H1 (cell line): Measurements from ENCODE around the gene G3BP1. TPM values are rescaled to one million over a fixed set of nuclear protein-coding genes. Genes with fewer than 3 reads are reported as not detected.

ENCODE experiments used
- CTCF ChIA-PET: fragments of 300-600 bp; sonication (Branson Sonifier 250); formaldehyde crosslinking; loops from one replicate; lab custom pipeline; 2021; ENCODE audit not compliant: partially characterized antibody; lab: Charles Lee
- POLR2A ChIA-PET: fragments of 300-600 bp; sonication (Branson Sonifier 250); formaldehyde crosslinking; loops from one replicate; lab custom pipeline; 2021; ENCODE audit warnings: inconsistent platforms; ENCODE audit not compliant: partially characterized antibody; lab: Charles Lee
- DNase-seq, 2 experiments: peaks; one replicate each; pipeline versions ENCODE4 v3.0.0 to v3.0.0-alpha.2; 2010 to 2022; ENCODE audit warnings: low spot score in 2 of 2, low read depth in 1 of 2, mixed read lengths in 1 of 2
- FAIRE-seq: peaks from 2 replicates; lab custom pipeline; 2011; peaks lifted over from hg19 to GRCh38; lab: Jason Lieb, UNC
- H2AFZ ChIP-seq: 2 replicates; pipeline ENCODE4 v1.8.1; 2012; ENCODE audit warnings: low read length, inconsistent platforms
- H2AK5ac ChIP-seq: 2 replicates; pipeline ENCODE4 v1.6.1; 2013; ENCODE audit warnings: low read depth, low read length
- H2BK120ac ChIP-seq: replicated peaks from 2 replicates; pipeline ENCODE3; 2013; ENCODE audit warnings: low read depth, low read length, inconsistent platforms
- H2BK12ac ChIP-seq: 2 replicates; pipeline ENCODE4 v1.6.1; 2013; ENCODE audit warnings: low read depth, low read length
- H2BK15ac ChIP-seq: 2 replicates; pipeline ENCODE4 v1.6.1; 2013; ENCODE audit warnings: low read length
- H2BK20ac ChIP-seq: 2 replicates; pipeline ENCODE4 v1.6.1; 2013; ENCODE audit warnings: low read length
- H2BK5ac ChIP-seq: 2 replicates; pipeline ENCODE4 v1.6.1; 2013; ENCODE audit warnings: low read depth, low read length
- H3K14ac ChIP-seq: 2 replicates; pipeline ENCODE4 v1.6.1; 2013; ENCODE audit warnings: inconsistent platforms; ENCODE audit not compliant: insufficient read length
- H3K18ac ChIP-seq: 2 replicates; pipeline ENCODE4 v1.6.1; 2013; ENCODE audit warnings: low read length; ENCODE audit errors: extremely low read depth
- H3K23ac ChIP-seq: 2 replicates; pipeline ENCODE4 v1.6.1; 2013; ENCODE audit warnings: inconsistent platforms; ENCODE audit not compliant: insufficient read length
- H3K23me2 ChIP-seq: 2 replicates; pipeline ENCODE4 v1.6.1; 2013; ENCODE audit warnings: low read depth, low read length
- H3K27ac ChIP-seq: 2 replicates; pipeline ENCODE4 v1.6.1; 2011; ENCODE audit warnings: low read depth, low read length, inconsistent platforms
- H3K27me3 ChIP-seq, 4 experiments: replicated peaks in 1 of 4; 1 replicate in 1 of 4; 2 replicates in 3 of 4; pipeline versions ENCODE4 v1.6.1 to v1.8.1; 2011 to 2013; ENCODE audit warnings: low read length in 3 of 4, mild to moderate bottlenecking in 3 of 4, inconsistent platforms in 2 of 4, mixed read lengths in 2 of 4, moderate library complexity in 1 of 4; ENCODE audit not compliant: control insufficient read depth in 3 of 4, insufficient read depth in 3 of 4; ENCODE audit errors: extremely low read depth in 1 of 4
- H3K36me3 ChIP-seq, 4 experiments: 2 replicates each; pipeline versions ENCODE4 v1.6.1 to v1.8.1; 2011 to 2013; ENCODE audit warnings: mild to moderate bottlenecking in 4 of 4, low read length in 3 of 4, moderate library complexity in 2 of 4, control low read depth in 1 of 4, inconsistent platforms in 1 of 4; ENCODE audit not compliant: insufficient read depth in 4 of 4, control insufficient read depth in 2 of 4
- H3K4ac ChIP-seq: replicated peaks from 2 replicates; pipeline ENCODE3; 2013; ENCODE audit warnings: low read length, low read depth, mixed read lengths, inconsistent platforms; ENCODE audit not compliant: insufficient read length
- H3K4me1 ChIP-seq, 4 experiments: replicated peaks in 1 of 4; 1 replicate in 1 of 4; 2 replicates in 3 of 4; pipeline versions ENCODE4 v1.6.1 to v1.8.1; 2011 to 2013; ENCODE audit warnings: low read length in 3 of 4, inconsistent platforms in 2 of 4, mixed read lengths in 1 of 4; ENCODE audit not compliant: insufficient read depth in 4 of 4, control insufficient read depth in 3 of 4
- H3K4me2 ChIP-seq, 2 experiments: 2 replicates each; pipeline versions ENCODE4 v1.6.1 to v1.8.1; 2011 to 2013; ENCODE audit warnings: low read depth in 2 of 2, low read length in 2 of 2, control low read depth in 1 of 2, inconsistent platforms in 1 of 2, mild to moderate bottlenecking in 1 of 2; ENCODE audit not compliant: insufficient read depth in 1 of 2
- H3K4me3 ChIP-seq, 4 experiments: fragments of 200-600, 300-600 bp in 1 of 4; sonication (generic), shearing (Covaris generic), sonication (Bioruptor Twin) in 1 of 4; 2 replicates each; pipeline versions ENCODE4 v1.5.1 to v1.8.1; 2011 to 2016; ENCODE audit warnings: low read length in 4 of 4, low read depth in 3 of 4, control low read depth in 2 of 4, inconsistent platforms in 2 of 4, mild to moderate bottlenecking in 2 of 4, mixed read lengths in 1 of 4, moderate library complexity in 1 of 4; ENCODE audit not compliant: insufficient read depth in 2 of 4; ENCODE audit errors: extremely low read depth in 1 of 4
- H3K56ac ChIP-seq: replicated peaks from 2 replicates; pipeline ENCODE3; 2013; ENCODE audit warnings: low read depth, mild to moderate bottlenecking, mixed read lengths, low read length, inconsistent platforms; ENCODE audit not compliant: insufficient read length
- H3K79me1 ChIP-seq: 2 replicates; pipeline ENCODE4 v1.6.1; 2013; ENCODE audit warnings: low read depth, low read length, control low read depth
- H3K79me2 ChIP-seq, 2 experiments: 2 replicates each; pipeline versions ENCODE4 v1.6.1 to v1.8.1; 2012 to 2013; ENCODE audit warnings: low read length in 2 of 2, mild to moderate bottlenecking in 2 of 2, inconsistent platforms in 1 of 2; ENCODE audit not compliant: insufficient read depth in 2 of 2, control insufficient read depth in 1 of 2
- H3K9ac ChIP-seq, 4 experiments: replicated peaks in 1 of 4; 1 replicate in 1 of 4; 2 replicates in 3 of 4; pipeline versions ENCODE4 v1.6.1 to v1.8.1; 2011 to 2013; ENCODE audit warnings: low read depth in 3 of 4, low read length in 3 of 4, control low read depth in 2 of 4, mild to moderate bottlenecking in 2 of 4, moderate library complexity in 2 of 4, inconsistent platforms in 1 of 4; ENCODE audit errors: extremely low read depth in 1 of 4
- H3K9me3 ChIP-seq, 2 experiments: 2 replicates each; pipeline versions ENCODE4 v1.6.1 to v1.8.1; 2012 to 2013; ENCODE audit warnings: mild to moderate bottlenecking in 2 of 2, moderate library complexity in 2 of 2, control low read depth in 1 of 2, inconsistent platforms in 1 of 2, low read depth in 1 of 2, low read length in 1 of 2, mixed read lengths in 1 of 2; ENCODE audit not compliant: insufficient read depth in 2 of 2
- H4K20me1 ChIP-seq, 2 experiments: replicated peaks in 1 of 2; 2 replicates each; pipeline versions ENCODE3 to v1.8.1; 2011 to 2013; ENCODE audit warnings: inconsistent platforms in 2 of 2, low read length in 2 of 2, mild to moderate bottlenecking in 1 of 2; ENCODE audit not compliant: insufficient read depth in 2 of 2, control insufficient read depth in 1 of 2
- H4K5ac ChIP-seq: 2 replicates; pipeline ENCODE4 v1.6.1; 2013; ENCODE audit warnings: low read length, low read depth, mixed read lengths, inconsistent platforms; ENCODE audit not compliant: insufficient read length
- H4K8ac ChIP-seq: 2 replicates; pipeline ENCODE4 v1.8.0; 2013; ENCODE audit warnings: mild to moderate bottlenecking, moderate library complexity, low read length, inconsistent platforms; ENCODE audit not compliant: insufficient read depth; ENCODE audit errors: extremely low read depth
- H4K91ac ChIP-seq: replicated peaks from 2 replicates; pipeline ENCODE3; 2013; ENCODE audit warnings: low read length, mixed read lengths, inconsistent platforms; ENCODE audit not compliant: insufficient read length
- POLR2A ChIP-seq, 2 experiments: IDR thresholded peaks; 1 replicate in 1 of 2; 2 replicates in 1 of 2; pipeline ENCODE4 v1.6.1; 2011; ENCODE audit warnings: low read depth in 2 of 2, low read length in 2 of 2, mild to moderate bottlenecking in 2 of 2; ENCODE audit errors: control extremely low read depth in 1 of 2
- SAP30 ChIP-seq: fragments of 300-600 bp; sonication (generic); IDR thresholded peaks from 2 replicates; pipeline ENCODE4 v1.7.1; 2012; ENCODE audit warnings: low read length, moderate library complexity, mild to moderate bottlenecking, inconsistent platforms; ENCODE audit not compliant: insufficient read depth, insufficient replicate concordance
- TAF1 ChIP-seq: IDR thresholded peaks from 2 replicates; pipeline ENCODE4 v1.6.1; 2011; ENCODE audit warnings: mild to moderate bottlenecking, low read depth, low read length
- WGBS, 2 experiments: shearing (Covaris generic) in 1 of 2; methylation state at CpG; one replicate each; pipeline versions ENCODE4 v1.1.6 to v1.1.7; 2013 to 2015; ENCODE audit warnings: low lambda C conversion rate in 2 of 2, mixed read lengths in 2 of 2, inconsistent platforms in 1 of 2, low coverage in 1 of 2, missing lambda C conversion rate in 1 of 2; ENCODE audit not compliant: insufficient replicate concordance in 2 of 2, insufficient coverage in 1 of 2, insufficient read length in 1 of 2; ENCODE audit errors: extremely low coverage in 1 of 2, missing lambda C conversion rate in 1 of 2; 5-methylcytosine and 5-hydroxymethylcytosine counted together
- polyA plus RNA-seq, 7 experiments: library from polyadenylated mRNA; depleted of rRNA in 3 of 7; stranded (reverse) in 5 of 7; unstranded in 2 of 7; fragments of >200 nt in 5 of 7; fragments of 200-250 nt in 2 of 7; gene quantifications; 1 replicate in 5 of 7; 2 replicates in 1 of 7; 4 replicates in 1 of 7; pipeline versions ENCODE4 v1.2.1 to v1.2.3, GENCODE V29; 2011 to 2013; ENCODE audit warnings: missing spikeins in 2 of 7, mixed read lengths in 2 of 7
- total RNA-seq: library from RNA; stranded (reverse); fragmentation: NEBNext Ultra II Directional; extraction: Animal tissue kit (Norgen Biotek cat#: 25700); gene quantifications from 2 replicates; pipeline ENCODE4 v1.2.1, GENCODE V29; 2021

G3BP1 gene
- total and polyA plus RNA-seq, 2 of the 8 experiments (the other 6 are each of a cell fraction or from before 2014, with no cell fraction given), result 71.2 to 516 TPM

DNA sequence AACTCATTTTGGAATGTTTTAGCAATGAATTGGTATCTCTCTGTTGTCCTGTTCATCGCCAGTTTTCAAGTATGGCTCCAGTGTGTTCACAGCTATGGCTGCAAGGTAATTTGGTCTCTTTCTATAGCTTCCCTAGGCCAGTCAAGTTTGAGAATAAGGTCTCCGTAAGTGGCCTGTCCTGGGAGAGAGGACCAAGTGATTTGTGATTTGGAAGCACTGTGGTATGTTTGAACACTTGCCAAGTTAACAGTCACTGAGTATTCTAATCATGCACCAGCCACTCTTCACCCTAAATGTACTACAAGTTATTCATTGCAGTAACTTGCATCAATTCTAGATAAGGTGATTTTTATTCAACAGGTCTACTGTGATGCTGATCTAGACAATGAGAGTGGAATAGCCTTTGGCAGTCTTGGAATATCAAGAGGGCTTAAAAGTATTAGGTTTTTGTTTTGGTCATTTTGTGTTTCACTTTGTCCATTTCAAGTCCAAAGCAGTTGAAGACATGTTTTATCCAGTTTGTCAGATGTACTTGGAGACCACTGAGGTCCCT, 41.1 kb downstream of the G3BP1 start:
- TF ChIP-seq TAF1 (no peak), POLR2A (IDR thresholded peaks at IDR 0.05; ENCODE audit: control extremely low read depth in 1 of 2, low read depth in 2 of 2, low read length in 2 of 2) (peak in 1 of 2 experiments; percentile 38; a peak in 1 of 3 replicates), SAP30 (no peak)
- Histone ChIP-seq H3K4me2 (no peak overlapping the region), H3K4me3 (no peak overlapping the region), H2BK15ac (no peak overlapping the region), H3K18ac (no peak overlapping the region), H2BK20ac (no peak overlapping the region), H4K20me1 (peaks cover 0 to 5% of the 10 kb centered on the region in 2 experiments), H3K27me3 (no peaks in the 10 kb centered on the region), H4K5ac (no peak overlapping the region), H4K91ac (no peak overlapping the region), H3K9ac (no peak overlapping the region), H3K9me3 (no peaks in the 10 kb centered on the region), H3K4me1 (peaks cover 0 to 3% (median 0%) of the 10 kb centered on the region in 4 experiments; a peak in 1 of 7 replicates), H4K8ac (no peak overlapping the region), H3K14ac (no peak overlapping the region), H3K23ac (no peak overlapping the region), H2AK5ac (no peak overlapping the region), H3K79me1 (peaks cover 3% of the 10 kb centered on the region; the same call in 1 of the 2 replicates), H2BK5ac (no peak overlapping the region), H3K36me3 (peaks cover 5 to 64% (median 26%) of the 10 kb centered on the region in 4 experiments; a peak in 6 of 8 replicates), H3K79me2 (peaks cover 0 to 8% of the 10 kb centered on the region in 2 experiments; a peak in 2 of 4 replicates), H2AFZ (no peak overlapping the region), H2BK12ac (no peak overlapping the region), H3K23me2 (no peaks in the 10 kb centered on the region), H2BK120ac (no peak overlapping the region), H3K4ac (no peak overlapping the region), H3K27ac (no peak overlapping the region), H3K56ac (no peak overlapping the region)
- CTCF ChIA-PET, result interaction anchor here (4.3 kb wide), 1 partner anchor 12 kb away, joined by 28 read pairs; no protein-coding TSS in a partner anchor
- POLR2A ChIA-PET, result interaction anchor here (0.6 to 6.3 kb wide), 6 partner anchors 8 to 1934 kb away, joined by 3 to 40 read pairs (median 4); partner anchors contain the start of gene G3BP1
- no peak for FAIRE-seq
- 89% methylated on average over 2 of the region's 2 CpGs; no CpG with 5 or more reads in 1 of the 2 experiments for WGBS, 2 experiments
- no peak for DNase-seq
